Measurements from ENCODE around the gene CCDC50.

- TF ChIP-seq CTCF (IDR thresholded peaks at IDR 0.05) (no peak), POLR2AphosphoS5 (IDR thresholded peaks at IDR 0.05) (no peak), POLR2A (IDR thresholded peaks at IDR 0.05) (no peak)
Observed at GRCh38 chr3:191361456-191361855, 32.3 kb downstream of the CCDC50 start.

All from stomach (tissue), 4 donors.